BE2C (cell line): ENCODE measurements around the gene MYO7A.

ENCODE experiments used
- DNase-seq: peaks from one replicate; pipeline ENCODE4 v3.0.0-alpha.2; 2020
- H3K27me3 ChIP-seq: fragments of 250-450 bp; sonication (Bioruptor Pico); 2 replicates; pipeline ENCODE4 v1.5.1; 2020; ENCODE audit warnings: mild to moderate bottlenecking
- H3K36me3 ChIP-seq: fragments of 250-450 bp; sonication (Bioruptor Pico); 2 replicates; pipeline ENCODE4 v1.5.1; 2020; ENCODE audit warnings: mild to moderate bottlenecking
- H3K4me1 ChIP-seq: fragments of 250-450 bp; sonication (Bioruptor Pico); 2 replicates; pipeline ENCODE4 v1.5.1; 2020
- H3K4me3 ChIP-seq: 2 replicates; pipeline ENCODE4 v1.5.1; 2011; ENCODE audit warnings: low read depth, low read length
- H3K9me3 ChIP-seq: fragments of 250-450 bp; sonication (Bioruptor Pico); 2 replicates; pipeline ENCODE4 v1.5.1; 2020
- TF ChIP-seq, protein P1 (sequence below): IDR thresholded peaks from 2 replicates; pipeline ENCODE4 v1.5.1; 2012; ENCODE audit warnings: mild to moderate bottlenecking, low read depth, low read length

The MYO7A gene

DNA sequence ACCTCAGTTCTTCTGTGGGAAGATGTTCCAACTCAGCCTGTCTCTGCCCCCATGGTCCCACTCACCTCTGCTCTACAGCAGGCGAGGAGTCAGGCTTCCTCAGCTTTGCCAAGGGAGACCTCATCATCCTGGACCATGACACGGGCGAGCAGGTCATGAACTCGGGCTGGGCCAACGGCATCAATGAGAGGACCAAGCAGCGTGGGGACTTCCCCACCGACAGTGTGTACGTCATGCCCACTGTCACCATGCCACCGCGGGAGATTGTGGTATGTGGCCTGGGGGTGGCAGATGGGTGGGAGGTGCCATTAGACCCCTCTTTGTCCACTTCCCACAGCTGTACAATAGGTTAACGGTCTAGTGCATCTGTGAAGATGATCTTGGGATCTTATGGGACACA, 73.3 kb downstream of the MYO7A start:
- no peak for DNase-seq
- no peaks in the 10 kb centered on the region for H3K9me3 ChIP-seq
- no peaks in the 10 kb centered on the region for H3K27me3 ChIP-seq
- TF ChIP-seq, protein P1, sequence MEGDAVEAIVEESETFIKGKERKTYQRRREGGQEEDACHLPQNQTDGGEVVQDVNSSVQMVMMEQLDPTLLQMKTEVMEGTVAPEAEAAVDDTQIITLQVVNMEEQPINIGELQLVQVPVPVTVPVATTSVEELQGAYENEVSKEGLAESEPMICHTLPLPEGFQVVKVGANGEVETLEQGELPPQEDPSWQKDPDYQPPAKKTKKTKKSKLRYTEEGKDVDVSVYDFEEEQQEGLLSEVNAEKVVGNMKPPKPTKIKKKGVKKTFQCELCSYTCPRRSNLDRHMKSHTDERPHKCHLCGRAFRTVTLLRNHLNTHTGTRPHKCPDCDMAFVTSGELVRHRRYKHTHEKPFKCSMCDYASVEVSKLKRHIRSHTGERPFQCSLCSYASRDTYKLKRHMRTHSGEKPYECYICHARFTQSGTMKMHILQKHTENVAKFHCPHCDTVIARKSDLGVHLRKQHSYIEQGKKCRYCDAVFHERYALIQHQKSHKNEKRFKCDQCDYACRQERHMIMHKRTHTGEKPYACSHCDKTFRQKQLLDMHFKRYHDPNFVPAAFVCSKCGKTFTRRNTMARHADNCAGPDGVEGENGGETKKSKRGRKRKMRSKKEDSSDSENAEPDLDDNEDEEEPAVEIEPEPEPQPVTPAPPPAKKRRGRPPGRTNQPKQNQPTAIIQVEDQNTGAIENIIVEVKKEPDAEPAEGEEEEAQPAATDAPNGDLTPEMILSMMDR, result no peak
- H3K4me3 ChIP-seq, result no peak overlapping the region
- H3K4me1 ChIP-seq, result no peaks in the 10 kb centered on the region
- no peaks in the 10 kb centered on the region for H3K36me3 ChIP-seq

DNA sequence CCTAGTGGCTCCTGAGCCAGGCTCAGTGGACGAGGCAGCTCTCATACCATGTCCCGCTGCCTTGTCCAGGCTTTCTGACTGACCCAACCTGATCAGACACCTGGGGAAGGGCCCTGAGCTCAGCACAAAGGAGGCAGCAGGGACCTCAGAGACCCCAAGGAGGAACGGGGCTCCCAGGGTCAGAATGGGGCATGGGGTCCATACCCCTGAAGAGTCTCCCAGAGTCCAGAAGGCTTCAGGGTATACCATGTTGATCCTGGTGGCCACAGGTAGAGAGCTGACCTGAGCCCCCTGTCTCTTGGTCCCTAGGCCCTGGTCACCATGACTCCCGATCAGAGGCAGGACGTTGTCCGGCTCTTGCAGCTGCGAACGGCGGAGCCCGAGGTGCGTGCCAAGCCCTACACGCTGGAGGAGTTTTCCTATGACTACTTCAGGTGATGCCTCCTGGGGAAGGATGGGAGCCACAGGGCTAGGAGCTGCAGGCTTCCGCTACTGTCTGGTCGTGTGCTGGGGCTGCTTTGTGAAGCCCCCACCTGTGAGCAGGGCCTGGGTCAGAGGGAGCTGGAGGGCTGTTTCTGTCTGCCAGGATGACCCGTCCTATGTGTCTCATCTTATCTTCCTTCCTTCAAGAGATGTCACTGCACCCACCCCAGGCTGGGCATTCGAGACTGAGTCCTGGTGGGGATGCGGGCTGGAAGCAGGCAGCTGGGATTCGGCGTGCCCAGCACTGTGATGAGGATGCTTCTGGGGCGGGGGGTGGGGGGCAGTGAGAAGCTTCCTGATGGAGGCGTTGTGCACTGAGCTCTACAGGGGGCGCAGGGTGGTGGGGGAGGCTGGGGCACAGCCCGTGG, 74.2 kb downstream of the MYO7A start:
- no peak for DNase-seq
- H3K9me3 ChIP-seq, result no peaks in the 10 kb centered on the region
- H3K4me3 ChIP-seq, result no peak overlapping the region
- TF ChIP-seq, protein P1, result no peak
- no peaks in the 10 kb centered on the region for H3K36me3 ChIP-seq
- H3K4me1 ChIP-seq, result no peaks in the 10 kb centered on the region
- H3K27me3 ChIP-seq, result no peaks in the 10 kb centered on the region

DNA sequence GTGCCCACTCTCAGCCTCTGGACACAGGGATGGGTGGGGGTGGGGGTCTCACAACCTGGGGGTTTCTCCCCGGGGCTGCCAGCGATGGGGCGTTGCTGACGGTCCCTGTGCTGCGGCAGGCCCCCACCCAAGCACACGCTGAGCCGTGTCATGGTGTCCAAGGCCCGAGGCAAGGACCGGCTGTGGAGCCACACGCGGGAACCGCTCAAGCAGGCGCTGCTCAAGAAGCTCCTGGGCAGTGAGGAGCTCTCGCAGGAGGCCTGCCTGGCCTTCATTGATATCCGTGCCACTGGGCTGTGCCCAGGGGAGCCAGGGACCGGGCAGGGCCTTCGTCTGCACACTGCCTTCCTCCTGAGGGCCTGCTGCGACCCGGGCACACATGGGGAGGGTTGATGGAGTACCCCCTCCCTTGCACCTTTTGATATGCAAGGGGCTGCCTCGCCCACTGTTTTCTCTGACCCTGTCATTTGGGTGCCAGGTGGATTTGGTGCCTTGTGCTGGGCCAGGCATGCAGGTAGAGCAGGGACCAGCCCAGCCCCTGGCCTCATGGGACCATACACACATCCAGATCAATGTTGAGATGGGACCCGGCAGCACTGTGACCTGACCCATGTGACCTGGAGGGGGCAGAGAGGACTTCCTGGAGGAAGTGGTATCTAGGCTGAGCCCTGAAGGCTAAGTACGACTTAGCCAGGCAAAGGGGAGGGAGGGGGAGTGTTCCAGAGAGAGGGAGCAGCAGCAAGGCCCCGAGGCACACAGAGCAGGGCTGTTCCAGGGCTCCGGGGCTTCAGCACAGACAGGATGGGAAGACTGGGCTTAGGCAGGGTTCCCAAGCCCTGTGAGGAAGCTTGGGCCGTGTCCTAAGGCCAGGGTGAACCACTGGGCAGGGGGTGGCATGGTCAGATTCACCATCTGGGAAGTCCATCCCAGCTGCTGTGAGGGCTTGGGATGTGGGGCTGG, 75.2 kb downstream of the MYO7A start:
- H3K9me3 ChIP-seq, result no peaks in the 10 kb centered on the region
- no peak overlapping the region for H3K4me3 ChIP-seq
- TF ChIP-seq, protein P1, result no peak
- H3K4me1 ChIP-seq, result no peaks in the 10 kb centered on the region
- H3K36me3 ChIP-seq, result no peaks in the 10 kb centered on the region
- no peaks in the 10 kb centered on the region for H3K27me3 ChIP-seq
- no peak for DNase-seq

DNA sequence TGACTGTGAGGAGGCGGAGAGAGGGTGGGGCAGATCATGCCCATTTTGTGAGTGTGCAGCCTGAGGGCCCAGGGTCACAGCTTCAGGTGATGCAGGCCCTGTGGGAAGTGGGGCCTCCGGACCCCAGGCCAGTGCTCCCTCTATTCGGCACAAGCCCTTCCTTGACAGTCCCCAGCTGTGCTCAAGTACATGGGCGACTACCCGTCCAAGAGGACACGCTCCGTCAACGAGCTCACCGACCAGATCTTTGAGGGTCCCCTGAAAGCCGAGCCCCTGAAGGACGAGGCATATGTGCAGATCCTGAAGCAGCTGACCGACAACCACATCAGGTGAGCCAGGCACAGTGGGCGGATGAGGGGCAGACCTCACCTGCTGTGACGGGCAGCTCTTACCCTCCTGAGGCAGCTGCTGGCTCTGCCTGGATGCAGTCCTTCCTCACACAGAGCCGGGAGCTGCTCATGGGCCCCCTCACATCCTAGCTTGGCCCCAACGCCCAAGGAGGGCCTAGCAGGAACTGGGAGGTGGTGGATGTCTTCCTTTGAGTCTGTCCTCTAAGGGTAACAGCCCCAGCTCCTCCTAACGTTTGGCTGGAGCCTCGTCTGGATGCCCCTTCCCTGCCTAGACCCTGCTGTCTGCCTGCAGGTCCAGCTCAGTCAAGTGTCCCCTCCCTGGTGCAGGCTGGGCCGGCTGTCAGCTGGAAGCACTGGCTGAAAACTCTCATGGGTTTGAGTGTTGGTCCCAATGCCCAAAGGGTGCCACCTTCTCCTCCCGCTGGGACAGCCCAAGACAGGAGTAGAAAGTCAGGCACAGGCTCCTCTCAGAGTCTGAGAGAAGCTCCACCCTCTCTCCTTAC, 76.1 kb downstream of the MYO7A start:
- Histone ChIP-seq H3K4me3 (no peak overlapping the region), H3K9me3 (no peaks in the 10 kb centered on the region), H3K4me1 (no peaks in the 10 kb centered on the region), H3K36me3 (no peaks in the 10 kb centered on the region), H3K27me3 (no peaks in the 10 kb centered on the region)
- DNase-seq, result no peak
- TF ChIP-seq, protein P1, result no peak

DNA sequence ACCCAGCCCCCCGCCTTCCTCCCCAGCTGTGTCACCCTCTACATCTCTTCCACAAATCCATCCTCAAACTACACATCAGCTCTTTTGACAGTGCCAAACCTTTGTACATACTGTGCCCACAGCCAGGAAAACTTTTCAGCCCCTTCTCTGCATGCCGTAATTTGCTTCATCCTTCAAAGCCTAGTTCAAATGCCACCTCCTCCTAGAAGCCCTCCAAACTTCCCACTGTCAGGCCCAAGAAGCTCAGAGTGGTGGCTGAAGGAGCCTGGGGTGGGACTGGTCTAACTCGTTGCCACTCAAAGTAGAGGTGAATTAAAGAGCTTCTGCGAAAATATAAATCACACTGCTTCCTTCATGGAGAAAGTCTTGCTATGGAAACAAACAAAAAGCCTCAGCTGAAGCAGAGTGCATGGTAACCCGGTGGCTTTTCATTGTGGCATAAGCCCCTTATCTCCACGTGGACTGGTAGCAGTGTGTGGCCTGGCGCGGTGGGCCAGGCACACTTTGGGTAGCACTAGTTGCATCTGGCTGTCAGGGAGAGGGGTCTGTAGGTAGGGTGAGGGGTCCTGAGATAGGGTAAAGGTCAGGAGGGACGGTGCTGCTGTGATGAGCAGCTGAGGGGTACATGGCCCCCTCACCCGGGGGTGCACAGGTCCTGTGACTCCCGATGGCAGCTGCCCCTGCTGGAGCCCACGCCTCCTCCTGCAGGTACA, 76.9 kb downstream of the MYO7A start:
- Histone ChIP-seq H3K36me3 (no peaks in the 10 kb centered on the region), H3K9me3 (no peaks in the 10 kb centered on the region), H3K4me3 (no peak overlapping the region), H3K27me3 (no peaks in the 10 kb centered on the region), H3K4me1 (no peaks in the 10 kb centered on the region)
- no peak for DNase-seq
- TF ChIP-seq, protein P1, result no peak
